ENCODE measurements around the gene ATP1B3.
"Not testable (repeated sequence)": the region's sequence is repeated elsewhere in the genome, so short reads cannot be mapped to it uniquely, and the experiment has no call there.

Gene ATP1B3

DNA sequence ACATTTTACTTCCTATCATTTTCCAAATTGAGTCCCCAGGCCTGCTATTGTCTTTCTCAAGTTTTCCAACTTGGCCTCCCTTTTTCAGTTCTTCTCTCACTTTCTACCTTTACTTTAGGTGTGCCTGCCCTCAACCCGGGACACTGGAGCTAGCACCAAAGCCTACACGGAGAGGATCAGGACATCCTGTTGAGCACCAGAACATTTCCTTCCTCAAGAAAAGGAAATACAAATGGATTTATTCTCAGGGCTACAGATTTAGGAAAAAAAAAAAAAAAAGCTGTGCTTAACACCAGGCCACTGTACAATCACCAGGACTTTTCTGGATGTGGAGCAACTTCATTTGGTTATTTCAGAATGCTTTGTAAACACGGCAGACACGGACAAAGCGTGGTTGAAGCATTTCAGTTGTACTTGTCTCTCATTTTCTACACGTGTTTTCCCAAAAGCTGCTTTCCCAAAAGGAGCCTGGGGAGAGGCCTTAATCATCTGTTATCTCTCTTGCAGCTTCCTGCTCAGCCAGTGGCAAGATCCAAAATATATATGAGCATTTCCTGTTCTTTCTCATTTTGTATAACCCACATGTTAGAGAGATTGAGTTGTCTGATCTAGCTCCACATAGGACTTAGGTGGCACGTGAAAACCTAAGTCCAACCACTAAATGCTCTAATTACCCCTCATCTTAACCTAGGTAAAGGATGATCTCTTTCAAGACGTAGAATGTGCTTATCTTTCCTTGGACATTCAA lies 15.5 kb upstream of the ATP1B3 start:
- DNase-seq = no peak

DNA sequence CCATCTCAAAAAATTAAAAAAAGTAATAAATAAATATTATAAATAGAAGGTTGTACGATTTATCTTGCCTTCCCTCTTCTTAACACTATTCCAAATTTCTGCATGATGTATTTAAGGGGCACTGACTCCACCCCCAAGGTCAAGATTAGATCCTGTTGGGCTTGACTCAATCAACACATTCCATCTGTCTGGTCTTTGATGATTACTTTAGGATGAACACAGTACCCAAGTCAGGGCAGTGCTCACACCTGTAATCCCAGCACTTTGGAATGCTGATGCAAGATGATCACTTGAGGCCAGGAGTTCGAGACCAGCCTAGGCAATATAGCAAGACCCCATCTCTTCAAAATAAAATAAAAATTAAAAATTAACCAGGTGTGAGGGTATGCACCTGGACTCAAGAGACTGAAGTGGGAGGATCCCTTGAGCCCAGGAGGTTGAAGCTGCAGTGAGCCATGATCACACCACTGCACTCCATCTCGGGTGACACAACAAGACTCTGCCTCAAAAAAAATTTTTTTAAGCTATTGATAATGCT lies 14.1 kb upstream of the ATP1B3 start:
- DNase-seq = no peak

DNA sequence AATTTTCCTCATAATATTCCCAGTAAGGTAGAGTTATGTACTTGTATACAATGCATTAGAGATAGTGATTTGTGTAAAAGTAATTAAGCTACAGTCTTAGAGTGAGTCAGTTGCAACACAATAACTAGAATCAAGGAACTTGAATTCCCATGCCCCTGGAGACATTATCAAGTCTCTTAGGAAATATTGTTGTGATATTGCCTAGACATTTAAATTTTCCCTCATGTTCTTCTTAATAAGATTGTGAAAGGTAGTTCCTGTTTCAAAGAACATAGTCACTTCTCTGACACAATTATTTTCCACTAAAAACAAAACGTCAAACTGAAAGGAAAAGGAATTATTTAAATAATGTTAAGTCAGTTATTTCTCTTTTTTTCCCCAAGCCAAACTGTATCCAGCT lies 13.0 kb upstream of the ATP1B3 start:
- DNase-seq = no peak

DNA sequence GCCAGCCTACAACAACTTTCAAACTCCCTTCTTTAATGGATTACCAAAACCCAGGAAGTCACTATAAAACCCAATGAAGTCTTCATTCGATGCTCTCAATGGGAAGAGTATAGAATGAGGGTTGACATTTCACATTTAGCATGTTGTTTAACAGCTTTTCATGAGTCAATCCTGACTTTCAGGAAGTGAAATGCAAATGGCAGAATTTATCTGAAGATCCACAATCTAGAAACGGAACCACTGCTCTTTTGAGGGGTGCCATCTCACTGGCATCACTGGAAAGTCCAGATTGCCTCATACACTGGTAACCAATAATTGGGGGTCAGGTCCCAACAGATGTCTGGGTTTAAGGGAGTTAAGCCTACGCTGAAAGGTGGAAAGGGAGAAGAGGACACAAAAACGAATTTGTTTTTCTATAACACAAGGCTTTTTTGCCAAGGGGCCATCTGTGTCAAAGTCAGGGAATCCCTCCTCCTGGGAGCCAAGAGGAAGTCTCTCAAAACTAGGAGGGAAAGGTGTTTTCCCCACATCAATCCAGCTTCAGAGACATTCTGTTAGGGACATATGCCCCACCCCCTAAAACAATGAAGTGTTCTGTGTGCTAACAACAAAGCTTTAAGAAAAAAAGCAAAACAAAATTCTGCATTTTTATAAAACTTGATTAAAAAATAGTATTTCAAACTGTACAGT lies 12.0 kb upstream of the ATP1B3 start:
- DNase-seq = no peak

DNA sequence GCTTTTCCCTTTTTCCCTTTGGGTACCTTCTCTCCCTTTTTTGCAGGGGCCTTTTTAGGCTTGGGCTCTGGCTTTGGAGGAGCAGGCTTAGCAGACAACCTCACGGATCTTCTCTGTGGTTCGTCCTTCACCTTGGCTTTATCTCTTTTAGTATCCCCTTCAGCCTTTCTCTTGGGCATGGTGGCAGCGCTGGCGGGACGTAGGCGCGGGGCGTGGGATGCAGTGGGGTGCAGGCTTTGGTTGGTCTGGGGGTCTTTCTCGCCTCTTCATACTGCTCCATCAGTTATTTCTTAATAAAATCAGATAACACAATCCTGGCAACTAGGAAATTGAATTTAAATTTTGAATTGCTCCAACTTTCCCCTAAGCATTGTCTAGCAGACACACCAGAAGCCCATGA lies 11.3 kb upstream of the ATP1B3 start:
- DNase-seq = no peak

DNA sequence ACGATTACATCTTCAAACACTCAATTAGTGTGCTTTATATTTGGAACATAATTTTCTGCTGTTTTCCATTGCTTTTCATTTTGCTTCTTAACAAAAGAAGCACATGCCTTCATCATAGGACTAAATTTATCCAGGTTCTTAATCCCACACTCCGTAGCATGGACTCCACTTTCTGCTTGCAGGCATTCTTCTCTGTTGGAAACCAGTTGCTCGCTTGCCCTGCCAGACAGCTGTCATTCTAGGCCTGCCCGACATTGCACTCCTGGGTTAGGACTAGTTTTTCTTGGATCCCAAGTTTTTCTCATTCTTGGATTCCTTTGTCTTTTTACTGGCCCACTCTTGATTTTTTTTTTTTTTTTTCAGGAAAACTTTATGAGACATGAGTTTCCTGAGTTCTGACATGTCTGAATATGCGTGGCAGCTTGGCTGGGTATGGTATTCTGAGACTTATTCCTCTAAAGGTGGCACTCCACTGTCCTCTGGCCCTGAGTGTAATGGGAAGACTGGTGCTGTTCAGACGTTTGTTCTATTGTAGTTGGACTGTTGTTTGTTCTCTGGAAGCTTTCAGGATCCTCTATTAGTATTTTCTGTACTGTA lies 6.3 kb upstream of the ATP1B3 start:
- no peak for DNase-seq

DNA sequence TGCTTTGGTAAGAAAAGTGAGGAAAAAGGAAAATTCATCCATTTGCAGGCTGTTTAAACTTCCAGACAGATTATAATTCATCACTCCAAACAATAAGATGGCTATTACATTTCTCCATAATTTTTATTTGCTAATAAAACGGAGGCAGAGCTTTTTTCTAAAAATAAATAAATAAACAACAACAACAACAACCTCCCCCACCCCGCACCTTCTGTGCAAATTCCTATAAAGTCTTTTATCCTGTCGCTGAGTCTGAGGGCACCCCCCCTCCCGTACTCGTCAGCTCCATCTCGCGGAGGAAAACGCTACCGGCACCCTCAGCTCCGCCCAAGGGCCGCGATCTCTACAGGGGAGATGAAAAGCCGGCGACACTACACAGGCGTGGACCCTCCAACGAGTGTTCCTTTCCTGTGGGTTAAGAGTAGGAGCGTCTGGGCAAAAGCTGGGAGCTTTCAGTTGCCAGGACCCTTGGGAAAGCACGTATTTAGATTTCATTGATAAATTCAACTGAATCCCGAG lies 1.0 kb upstream of the ATP1B3 start:
- DNase-seq = peak; percentile 85

DNA sequence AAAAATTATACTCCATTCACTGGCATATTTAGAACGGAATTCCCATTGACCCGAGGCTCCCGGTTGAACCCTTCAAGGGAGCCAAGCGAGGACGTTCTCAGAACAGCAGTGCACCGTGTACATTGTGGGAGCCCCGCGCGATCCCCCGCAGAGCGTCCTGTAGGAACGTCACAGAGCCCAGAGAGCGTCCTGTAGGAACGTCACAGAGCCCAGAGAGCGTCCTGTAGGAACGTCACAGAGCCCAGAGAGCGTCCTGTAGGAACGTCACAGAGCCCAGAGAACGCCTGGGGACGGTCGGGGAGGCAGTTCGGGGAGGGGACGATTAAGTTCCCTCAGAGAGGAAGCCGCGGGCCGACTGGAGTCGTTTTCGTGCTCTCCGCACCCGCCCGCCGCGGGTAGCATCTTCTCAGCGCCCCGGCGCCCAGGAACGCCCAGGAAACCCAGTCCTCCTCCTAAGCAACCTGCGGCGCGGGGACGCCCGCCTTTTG lies 506 bp upstream of the ATP1B3 start:
- no peak for DNase-seq

DNA sequence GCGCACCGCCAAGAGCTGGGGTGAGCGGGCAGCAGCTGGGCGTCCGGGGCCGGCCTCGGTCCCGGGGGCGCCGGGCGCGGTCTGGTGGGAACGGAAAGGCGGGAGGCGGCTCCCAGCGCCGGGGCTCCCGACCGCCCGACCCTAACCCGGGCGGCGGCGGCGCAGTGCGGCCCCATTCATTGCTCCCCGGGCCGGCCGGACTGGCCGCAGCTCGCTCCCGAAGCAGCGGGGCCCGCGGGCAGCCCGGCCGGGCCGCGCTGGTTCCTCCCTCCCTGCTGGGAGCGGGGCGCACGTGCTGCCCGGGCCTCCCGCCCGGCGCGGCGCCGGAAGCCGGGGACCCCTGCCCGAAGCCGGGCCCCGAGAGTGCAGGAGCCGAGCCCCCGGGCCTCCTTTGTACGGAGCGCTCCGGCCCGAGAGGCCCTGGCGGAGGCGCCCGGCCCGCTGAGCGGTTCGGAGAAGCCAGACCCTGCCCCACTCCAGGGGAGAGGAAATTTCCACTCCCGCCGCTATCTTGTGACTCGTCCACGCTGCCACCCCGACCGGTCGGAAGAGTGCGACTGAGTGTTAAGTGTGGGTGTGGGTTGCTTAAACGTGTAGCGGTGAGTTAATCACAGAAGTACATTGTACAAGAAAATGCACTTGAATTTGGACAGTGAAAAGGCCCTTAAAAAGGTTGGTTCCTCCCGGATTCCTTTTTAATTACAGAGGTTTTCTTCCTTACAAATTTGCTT lies 613 bp downstream of the ATP1B3 start:
- peak; percentile 61 for DNase-seq

DNA sequence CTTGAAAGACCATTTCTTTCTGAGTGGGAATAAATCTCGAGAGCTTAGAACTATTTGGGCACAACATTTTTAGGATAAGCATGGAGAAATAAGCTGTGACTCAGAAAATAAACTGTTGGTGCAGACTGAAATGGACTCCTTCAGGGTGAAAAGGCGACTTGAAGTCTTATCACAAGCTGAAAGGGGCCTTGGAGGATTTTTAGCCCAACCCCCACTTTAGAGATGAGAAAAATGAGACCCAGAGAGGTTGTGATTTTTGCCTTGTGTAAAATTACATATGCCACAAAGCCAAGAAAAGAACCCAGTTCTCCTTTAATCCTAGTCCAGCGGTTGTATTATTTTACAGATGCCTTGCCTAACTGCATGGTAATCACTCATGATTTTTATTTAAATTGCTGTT lies 1.5 kb downstream of the ATP1B3 start:
- no peak for DNase-seq

DNA sequence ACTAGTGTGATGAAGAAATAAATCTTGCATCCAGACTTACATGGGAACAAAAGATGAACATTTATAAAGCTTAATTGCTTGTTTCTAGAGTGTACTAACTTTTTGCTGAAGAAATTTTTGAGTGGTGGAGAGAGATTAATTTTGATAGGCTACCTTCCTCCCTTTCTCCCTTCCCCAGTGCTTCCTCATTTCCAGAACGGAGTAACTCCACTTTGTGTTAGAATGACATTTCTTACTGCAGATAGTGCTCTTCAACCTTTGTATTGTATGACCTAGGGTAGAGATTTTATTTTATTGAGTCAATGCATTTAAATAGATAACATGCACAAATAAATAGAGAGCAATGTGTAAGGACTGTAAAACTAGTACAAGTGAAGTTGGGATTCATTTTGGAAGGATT lies 1.9 kb downstream of the ATP1B3 start:
- DNase-seq = no peak

DNA sequence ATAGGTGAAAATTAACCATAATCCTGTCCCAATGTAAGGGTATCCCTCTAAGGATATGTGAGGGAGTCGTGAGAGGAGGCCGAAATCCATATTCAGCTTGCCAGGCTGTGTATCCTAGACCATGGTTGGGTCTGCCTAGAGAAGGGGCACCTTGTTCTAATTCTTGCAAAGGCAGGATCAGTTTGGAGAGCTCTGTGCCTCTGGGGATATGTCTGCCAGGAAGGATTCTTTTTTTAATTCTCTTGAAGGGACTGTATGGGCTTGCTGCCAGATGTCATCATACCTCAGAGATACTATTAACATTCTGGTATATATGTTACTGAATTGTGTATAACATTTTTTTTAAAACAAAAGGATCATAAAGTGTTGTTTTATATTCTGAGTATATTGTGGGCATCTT lies 2.4 kb downstream of the ATP1B3 start:
- no peak for DNase-seq

DNA sequence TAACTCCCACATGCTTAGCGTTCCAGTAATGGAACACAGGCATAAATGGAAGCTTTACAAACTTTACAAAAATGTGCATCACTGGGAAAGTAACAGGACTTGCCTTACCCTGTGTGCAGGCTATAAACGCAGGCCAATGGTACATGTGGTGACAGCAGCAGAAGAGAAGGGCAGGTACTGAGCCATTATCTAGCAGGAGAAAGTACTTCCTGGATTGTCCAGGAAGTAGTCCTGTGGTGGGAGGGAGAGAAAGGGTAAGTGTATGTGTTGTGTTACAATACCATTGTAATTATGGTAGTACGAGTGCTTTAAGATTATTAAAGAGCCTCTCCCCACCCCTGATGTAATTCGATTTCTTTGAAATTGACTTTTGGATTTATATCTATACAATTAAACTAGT lies 5.3 kb downstream of the ATP1B3 start:
- no peak for DNase-seq

DNA sequence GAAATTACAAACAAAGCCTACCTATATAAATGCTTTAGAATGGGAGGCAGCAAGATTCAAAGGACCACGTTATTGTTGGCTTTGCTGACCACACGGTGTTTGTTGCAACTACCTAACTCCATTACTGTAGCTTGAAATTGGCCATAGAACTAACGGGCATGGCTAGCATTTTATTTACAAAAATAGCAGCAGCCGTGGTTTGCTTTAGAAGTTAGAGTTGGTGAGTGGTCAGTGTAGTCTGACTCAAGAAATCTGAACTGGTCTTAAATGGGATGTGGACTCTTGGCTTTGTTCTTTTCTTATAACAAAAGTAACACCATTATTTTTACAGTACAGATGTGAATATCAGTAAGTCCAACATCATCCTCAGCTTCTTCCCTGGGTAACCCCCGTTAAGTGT lies 10.6 kb downstream of the ATP1B3 start:
- DNase-seq = no peak

DNA sequence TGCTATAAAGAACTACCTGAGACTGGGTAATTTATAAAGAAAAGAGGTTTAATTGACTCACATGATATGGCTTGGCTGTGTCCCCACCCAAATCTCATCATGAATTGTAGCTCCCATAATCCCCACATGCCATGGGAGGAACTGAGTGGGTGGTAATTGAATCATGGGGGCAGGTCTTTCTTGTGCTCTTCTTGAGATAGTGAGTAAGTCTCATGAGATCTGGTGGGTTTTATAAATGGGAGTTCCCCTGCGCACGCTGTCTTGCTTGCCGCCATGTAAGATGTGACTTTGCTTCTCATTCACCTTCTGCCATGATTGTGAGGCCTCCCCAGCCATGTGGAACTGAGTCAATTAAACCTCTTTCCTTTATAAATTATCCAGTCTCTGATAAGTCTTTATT lies 12.1 kb downstream of the ATP1B3 start:
- DNase-seq = not testable (repeated sequence)

DNA sequence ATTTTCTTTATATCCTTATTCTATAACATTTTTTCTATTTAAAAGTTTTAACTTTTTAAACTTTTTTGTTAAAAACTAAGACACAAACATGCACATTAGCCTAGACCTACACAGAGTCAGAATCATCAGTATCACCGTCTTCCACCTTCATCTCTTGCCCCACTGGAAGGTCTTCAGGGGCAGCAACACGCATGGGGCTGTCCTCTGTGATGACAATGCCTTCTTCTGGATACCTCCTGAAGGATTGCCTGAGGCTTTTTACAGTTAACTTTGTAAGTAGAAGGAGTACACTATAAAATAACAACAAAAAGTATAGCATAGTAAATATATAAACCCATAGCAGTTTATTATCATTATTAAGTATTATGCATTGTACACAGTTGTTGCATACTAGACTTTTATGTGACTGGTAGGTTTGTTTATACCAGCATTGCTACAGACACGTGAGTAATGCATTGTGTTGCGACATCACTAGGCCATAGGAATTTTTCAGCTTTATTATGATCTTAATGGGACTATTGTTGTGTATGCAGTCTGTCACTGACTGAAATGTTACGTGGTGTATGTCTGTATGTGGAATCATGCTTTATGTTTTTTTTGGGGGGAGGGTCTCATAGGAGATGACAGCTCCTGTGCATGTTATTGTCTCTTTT lies 18.2 kb downstream of the ATP1B3 start:
- no peak for DNase-seq

DNA sequence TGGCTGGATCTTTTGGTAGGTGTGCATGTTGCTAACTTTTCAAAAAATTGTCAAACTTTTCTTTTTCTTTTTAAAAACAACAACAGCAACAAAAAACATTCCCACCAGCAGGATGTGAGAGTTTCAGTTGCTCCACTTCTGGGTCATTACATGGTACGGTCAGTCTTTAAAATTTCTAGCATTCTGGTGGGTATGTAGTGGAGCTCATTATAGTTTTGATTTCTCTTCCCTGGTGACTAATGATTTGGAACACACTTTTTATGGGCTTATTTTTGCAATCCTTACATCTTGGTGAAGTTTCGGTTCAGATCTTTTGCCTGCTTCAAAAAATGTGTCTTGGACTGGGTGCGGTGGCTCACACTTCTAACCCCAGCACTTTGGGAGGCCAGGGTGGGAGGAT lies 19.3 kb downstream of the ATP1B3 start:
- no peak for DNase-seq

DNA sequence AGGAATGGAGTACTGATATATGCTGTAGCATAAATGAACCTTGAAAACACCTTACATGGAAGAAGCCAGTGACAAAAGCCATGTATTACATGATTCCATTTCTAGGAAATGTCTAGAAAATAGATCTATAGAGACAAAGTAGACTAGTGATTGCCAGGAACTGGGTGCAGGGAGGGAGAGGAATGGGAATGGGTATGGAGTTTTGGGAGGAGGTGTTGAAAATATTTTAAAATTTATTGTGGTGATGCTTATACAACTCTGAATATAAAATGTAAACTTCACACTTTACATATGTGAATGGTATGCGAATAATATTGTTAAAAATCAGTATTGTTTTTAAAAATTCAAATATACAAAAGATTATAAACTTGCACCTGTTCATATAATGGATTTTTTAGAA lies 22.5 kb downstream of the ATP1B3 start:
- DNase-seq = no peak

DNA sequence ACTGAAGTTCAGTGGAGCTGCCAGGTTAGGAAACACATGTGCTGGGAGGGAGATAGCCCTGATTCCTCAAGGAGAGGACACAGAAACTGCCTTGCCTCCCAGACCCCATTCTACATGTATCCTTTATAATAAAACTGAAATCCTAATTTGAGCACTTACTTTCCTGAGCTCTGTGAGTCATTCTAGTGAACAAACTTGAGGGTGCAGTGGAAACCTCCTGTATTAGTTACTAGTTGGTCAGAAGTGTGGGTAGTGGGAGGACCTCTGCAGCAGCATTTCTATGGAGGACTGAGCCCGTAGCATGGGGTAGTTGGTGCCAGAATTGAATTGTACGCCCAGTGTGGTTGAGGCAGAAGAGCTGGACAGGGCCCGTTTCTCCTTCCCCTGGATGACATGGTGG lies 23.9 kb downstream of the ATP1B3 start:
- no peak for DNase-seq

DNA sequence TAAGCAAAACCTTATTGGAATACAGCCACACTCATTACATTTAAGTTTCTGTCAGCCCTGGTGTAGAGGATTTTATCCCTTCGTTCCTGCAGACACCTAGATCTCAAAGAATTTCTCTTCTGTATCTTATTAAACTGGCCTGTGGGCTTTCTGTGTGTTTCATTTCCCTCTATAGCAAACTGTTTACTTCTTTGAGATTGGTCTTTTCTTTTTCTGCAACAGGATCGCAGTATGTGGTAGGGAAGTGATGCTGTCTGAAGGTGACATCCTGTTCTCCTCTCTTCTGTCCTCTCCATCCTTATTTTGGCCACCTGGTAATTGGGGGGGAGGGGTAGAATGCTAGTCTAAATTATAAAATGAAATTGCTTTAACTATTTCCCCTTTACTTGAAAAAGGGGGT lies 25.5 kb downstream of the ATP1B3 start:
- DNase-seq = no peak

DNA sequence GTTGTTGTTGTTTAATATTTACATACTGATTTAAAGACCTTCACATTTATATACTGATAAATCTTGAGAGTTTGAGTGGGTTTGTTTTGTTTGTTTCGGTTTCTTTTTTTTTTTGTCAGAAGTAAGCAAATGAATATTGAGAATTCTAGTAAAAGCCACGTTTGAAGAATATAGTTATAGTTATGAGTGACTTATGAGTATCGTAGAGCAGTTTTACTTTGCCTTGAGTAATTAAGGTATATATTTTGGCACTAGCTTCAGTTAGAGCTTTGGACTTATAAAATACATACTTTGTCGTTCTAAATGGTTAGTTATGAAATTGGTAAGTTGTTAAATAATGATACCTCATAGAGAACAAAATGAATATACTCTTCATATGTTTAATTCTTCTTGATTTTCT lies 27.8 kb downstream of the ATP1B3 start:
- DNase-seq = no peak

DNA sequence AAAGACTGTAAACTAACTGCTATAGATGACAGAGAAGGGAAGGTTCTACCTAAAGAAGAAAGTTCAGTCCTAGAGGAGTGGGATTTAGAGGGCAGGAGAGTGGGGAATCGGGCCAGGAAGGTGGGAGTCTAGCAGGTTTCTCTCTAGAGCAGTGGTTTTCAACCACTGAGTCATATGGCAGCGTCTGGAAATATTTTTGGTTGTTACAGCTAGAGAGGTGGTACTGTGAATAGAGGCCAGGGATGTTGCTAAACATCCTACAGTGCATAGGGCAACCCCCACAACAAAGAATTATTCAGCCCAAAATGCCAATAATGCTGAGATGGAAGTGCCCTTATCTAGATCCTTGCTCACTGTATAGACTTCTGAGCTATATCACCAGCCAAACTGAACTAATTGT lies 28.7 kb downstream of the ATP1B3 start:
- no peak for DNase-seq

DNA sequence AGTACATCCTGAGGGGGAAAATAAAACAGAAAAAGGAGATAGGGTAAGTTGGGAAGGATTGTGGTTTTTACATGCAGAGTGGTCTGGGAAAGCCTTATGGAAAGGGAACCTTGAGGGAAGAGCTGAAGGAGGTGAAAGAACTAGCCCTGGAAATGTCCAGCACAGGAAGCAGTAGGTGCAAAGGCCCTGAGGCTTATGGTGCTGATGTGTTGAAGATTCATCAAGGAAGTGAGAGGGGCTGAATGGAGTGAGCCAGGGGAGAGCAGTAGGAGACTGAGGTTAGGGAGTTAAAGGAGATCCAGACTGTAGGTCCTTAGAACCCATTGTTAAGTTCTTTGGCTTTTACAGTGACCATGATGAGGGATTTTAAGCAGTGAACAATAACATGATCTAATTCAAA lies 33.0 kb downstream of the ATP1B3 start:
- DNase-seq = no peak

Measured in CD4-positive, alpha-beta T cell treated with Interleukin-21 for 1 hour (primary cell).